GM18511 (cell line): ENCODE data around the gene ANKRD40.
"Not testable (repeated sequence)": the region's sequence is repeated elsewhere in the genome, so short reads cannot be mapped to it uniquely, and the experiment has no call there.

Source experiments
- ATAC-seq: cut with Tn5 transposase; IDR thresholded peaks from one replicate; pipeline ENCODE4 v1.9.1; 2021; ENCODE audit warnings: mild to moderate bottlenecking, moderate library complexity; ENCODE audit not compliant: unreplicated experiment

The ANKRD40 gene

GRCh38 chr17:50707289-50708049 lies at the start of gene ANKRD40:
Gene ANKRD40, minus strand, starts transcription at chr17:50707914. Its CDS starts 260 bp downstream, at chr17:50707654.
- peak; percentile 87 for ATAC-seq

GRCh38 chr17:50754521-50754920 lies 46.8 kb upstream of the ANKRD40 start:
- ATAC-seq: no peak

GRCh38 chr17:50749245-50749644 lies 41.5 kb upstream of the ANKRD40 start:
- no peak for ATAC-seq

GRCh38 chr17:50745631-50746030 lies 37.9 kb upstream of the ANKRD40 start:
- ATAC-seq: no peak

- ATAC-seq: no peak
Observed at GRCh38 chr17:50739098-50739497, 31.4 kb upstream of the ANKRD40 start.

GRCh38 chr17:50737118-50737698 lies 29.5 kb upstream of the ANKRD40 start:
- no peak for ATAC-seq

GRCh38 chr17:50735287-50735686 lies 27.6 kb upstream of the ANKRD40 start:
- no peak for ATAC-seq

GRCh38 chr17:50731575-50732460 lies 24.1 kb upstream of the ANKRD40 start:
- ATAC-seq: no peak

GRCh38 chr17:50728881-50729765 lies 21.4 kb upstream of the ANKRD40 start:
- ATAC-seq: no peak

GRCh38 chr17:50728112-50728429 lies 20.4 kb upstream of the ANKRD40 start:
- no peak for ATAC-seq

GRCh38 chr17:50725769-50726655 lies 18.3 kb upstream of the ANKRD40 start:
- no peak for ATAC-seq

- ATAC-seq: not testable (repeated sequence)
Observed at GRCh38 chr17:50724622-50725021, 16.9 kb upstream of the ANKRD40 start.

- ATAC-seq: no peak
Observed at GRCh38 chr17:50722746-50723145, 15.0 kb upstream of the ANKRD40 start.

GRCh38 chr17:50721194-50722010 lies 13.7 kb upstream of the ANKRD40 start:
- ATAC-seq: no peak

GRCh38 chr17:50719924-50720794 lies 12.4 kb upstream of the ANKRD40 start:
- no peak for ATAC-seq

GRCh38 chr17:50719144-50719923 lies 11.6 kb upstream of the ANKRD40 start, which contains the start of gene LUC7L3:
Gene LUC7L3, plus strand, starts transcription at chr17:50719603. Its CDS starts 130 bp downstream, at chr17:50719733.
- ATAC-seq: peak; percentile 94

- ATAC-seq: no peak
Observed at GRCh38 chr17:50715471-50715870, 7.8 kb upstream of the ANKRD40 start.
